Measurements from ENCODE around the gene MYO15A. TPM values are rescaled to one million over a fixed set of nuclear protein-coding genes. Genes with fewer than 3 reads are reported as not detected.

The MYO15A gene
- total and polyA plus RNA-seq, 2 donors (not counting 1 experiment from before 2014, with no cell fraction given) = 2.5 to 3.1 TPM

- Histone ChIP-seq H3K27me3 (replicated peaks in 1 of 4; ENCODE audit: control extremely low read depth in 1 of 4, control insufficient read depth in 3 of 4, insufficient read depth in 4 of 4, low read length in 3 of 4) (no peaks in the 10 kb centered on the region), H3K4me1 (ENCODE audit: control insufficient read depth in 2 of 2, insufficient read depth in 2 of 2, low read length in 2 of 2) (no peaks in the 10 kb centered on the region), H3K79me2 (ENCODE audit: control insufficient read depth, insufficient read depth, low read length) (no peaks in the 10 kb centered on the region), H3K36me3 (replicated peaks in 1 of 2; ENCODE audit: control extremely low read depth in 1 of 2, control insufficient read depth in 1 of 2, extremely low read depth in 1 of 2, insufficient read depth in 2 of 2, low read length in 1 of 2) (no peaks in the 10 kb centered on the region), H3K4me2 (replicated peaks; ENCODE audit: low read depth, low read length, poor library complexity, severe bottlenecking) (no peak overlapping the region), H2AFZ (ENCODE audit: insufficient read depth, low read depth, low read length, poor library complexity, severe bottlenecking) (no peak overlapping the region), H3K9ac (ENCODE audit: low read length) (no peak overlapping the region), H3K4me3 (ENCODE audit: control extremely low read depth in 1 of 5, extremely low read depth in 1 of 5, insufficient read depth in 1 of 5, low read depth in 2 of 5, low read length in 4 of 5) (no peak overlapping the region), H3K27ac (ENCODE audit: low read length in 2 of 2) (no peak overlapping the region), H4K20me1 (ENCODE audit: control insufficient read depth, insufficient read depth, low read length, poor library complexity, severe bottlenecking) (no peaks in the 10 kb centered on the region), H3K9me3 (ENCODE audit: control extremely low read depth in 1 of 3, control insufficient read depth in 2 of 3, insufficient read depth in 1 of 3, low read length in 2 of 3) (no peaks in the 10 kb centered on the region)
- no peak overlapping the region for H3K4me3 Mint-ChIP-seq
- H3K4me1 Mint-ChIP-seq = peaks cover 3% of the 10 kb centered on the region
- H3K27ac Mint-ChIP-seq = no peak overlapping the region
- ChIA-PET POLR2A (no interaction called here), CTCF (interaction anchor here (0.7 to 2.6 kb wide), 9 partner anchors 9 to 586 kb away, joined by 3 to 8 read pairs (median 4); partner anchors contain the start of gene ALKBH5)
- H3K9me3 Mint-ChIP-seq (ENCODE audit: insufficient read depth) = no peaks in the 10 kb centered on the region
- ATAC-seq (ENCODE audit: low read depth) (peak; percentile 94), DNase-seq (peak; percentile 77)
- intact Hi-C loops (cut with micrococcal nuclease) = loop anchor here (1.0 to 2.0 kb wide), 2 partner anchors 41 to 76 kb away; partner anchors contain the start of gene FLII
- WGBS (ENCODE audit: insufficient coverage) = 16% methylated on average over 4 of the region's 6 CpGs
- H3K27me3 Mint-ChIP-seq = no peaks in the 10 kb centered on the region
- no peak for TF ChIP-seq EZH2 (IDR thresholded peaks at IDR 0.05; ENCODE audit: borderline replicate concordance, insufficient read depth, low read depth, low read length, poor library complexity, severe bottlenecking)
- TF ChIP-seq CTCF (IDR thresholded peaks at IDR 0.05) = peak; percentile 89
Observed at GRCh38 chr17:18217412-18218015, 109.0 kb downstream of the MYO15A start.

- H3K27ac Mint-ChIP-seq = no peak overlapping the region
- Histone ChIP-seq H3K36me3 (replicated peaks in 1 of 2; ENCODE audit: control extremely low read depth in 1 of 2, control insufficient read depth in 1 of 2, extremely low read depth in 1 of 2, insufficient read depth in 2 of 2, low read length in 1 of 2) (no peaks in the 10 kb centered on the region), H2AFZ (ENCODE audit: insufficient read depth, low read depth, low read length, poor library complexity, severe bottlenecking) (no peak overlapping the region), H3K4me2 (replicated peaks; ENCODE audit: low read depth, low read length, poor library complexity, severe bottlenecking) (no peak overlapping the region), H3K9ac (ENCODE audit: low read length) (no peak overlapping the region), H4K20me1 (ENCODE audit: control insufficient read depth, insufficient read depth, low read length, poor library complexity, severe bottlenecking) (no peaks in the 10 kb centered on the region), H3K4me1 (ENCODE audit: control insufficient read depth in 2 of 2, insufficient read depth in 2 of 2, low read length in 2 of 2) (no peaks in the 10 kb centered on the region), H3K4me3 (ENCODE audit: control extremely low read depth in 1 of 5, extremely low read depth in 1 of 5, insufficient read depth in 1 of 5, low read depth in 2 of 5, low read length in 4 of 5) (no peak overlapping the region), H3K27me3 (replicated peaks in 1 of 4; ENCODE audit: control extremely low read depth in 1 of 4, control insufficient read depth in 3 of 4, insufficient read depth in 4 of 4, low read length in 3 of 4) (no peaks in the 10 kb centered on the region), H3K27ac (ENCODE audit: low read length in 2 of 2) (no peak overlapping the region), H3K79me2 (ENCODE audit: control insufficient read depth, insufficient read depth, low read length) (no peaks in the 10 kb centered on the region), H3K9me3 (ENCODE audit: control extremely low read depth in 1 of 3, control insufficient read depth in 2 of 3, insufficient read depth in 1 of 3, low read length in 2 of 3) (no peaks in the 10 kb centered on the region)
- DNase-seq = no peak
- no peak overlapping the region for H3K4me3 Mint-ChIP-seq
- H3K27me3 Mint-ChIP-seq = no peaks in the 10 kb centered on the region
- H3K4me1 Mint-ChIP-seq = peaks cover 3% of the 10 kb centered on the region
- ATAC-seq (ENCODE audit: low read depth) = no peak
- CTCF ChIA-PET = interaction anchor here (1.0 to 1.3 kb wide), 2 partner anchors 36 to 110 kb away, joined by 3 read pairs; partner anchors contain the start of gene ALKBH5
- no peak for TF ChIP-seq CTCF (IDR thresholded peaks at IDR 0.05)
- no peak for TF ChIP-seq EZH2 (IDR thresholded peaks at IDR 0.05; ENCODE audit: borderline replicate concordance, insufficient read depth, low read depth, low read length, poor library complexity, severe bottlenecking)
- WGBS (ENCODE audit: insufficient coverage) = 64% methylated on average over 2 of the region's 4 CpGs
- intact Hi-C loops (cut with micrococcal nuclease) = no loop called here
- POLR2A ChIA-PET = no interaction called here
- H3K9me3 Mint-ChIP-seq (ENCODE audit: insufficient read depth) = no peaks in the 10 kb centered on the region
Observed at GRCh38 chr17:18218756-18219415, 110.3 kb downstream of the MYO15A start.

All from B cell (primary cell).